ENCODE measurements around the gene CPVL. TPM values are rescaled to one million over a fixed set of nuclear protein-coding genes. Genes with fewer than 3 reads are reported as not detected.

Gene CPVL
- total and polyA plus RNA-seq, 2 donors (not counting 1 experiment from before 2014, with no cell fraction given) = 2.6 TPM; not detected in 1

DNA sequence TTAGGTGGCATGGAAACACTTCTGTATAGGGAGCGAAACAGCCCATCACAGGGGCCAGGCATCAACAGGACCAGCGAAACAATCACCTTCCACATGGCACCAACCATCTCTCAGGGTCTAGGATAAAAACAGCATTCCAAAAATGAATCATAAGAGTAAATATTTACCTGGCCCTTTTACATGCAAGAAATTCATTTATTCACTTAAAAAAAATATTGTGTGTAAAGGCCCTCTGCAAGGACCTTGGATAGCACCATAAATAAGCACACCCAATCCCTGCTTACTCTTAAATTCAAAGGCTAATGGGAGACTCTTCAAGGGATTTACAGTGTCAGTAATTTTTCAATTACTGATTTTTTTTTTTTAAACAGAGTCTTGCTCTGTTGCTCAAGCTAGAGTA, 25.4 kb downstream of the CPVL start:
- no peak overlapping the region for H3K27ac Mint-ChIP-seq
- H3K4me3 Mint-ChIP-seq = no peak overlapping the region
- H3K4me1 ChIP-seq (ENCODE audit: control insufficient read depth in 2 of 2, insufficient read depth in 2 of 2, low read length in 2 of 2) = no peaks in the 10 kb centered on the region
- POLR2A ChIA-PET = no interaction called here
- no peak for ATAC-seq (ENCODE audit: low read depth)
- no peaks in the 10 kb centered on the region for H4K20me1 ChIP-seq (ENCODE audit: control insufficient read depth, insufficient read depth, low read length, poor library complexity, severe bottlenecking)
- H3K4me3 ChIP-seq (ENCODE audit: control extremely low read depth in 1 of 5, extremely low read depth in 1 of 5, insufficient read depth in 1 of 5, low read depth in 2 of 5, low read length in 4 of 5) = no peak overlapping the region
- no peaks in the 10 kb centered on the region for H3K27me3 ChIP-seq (replicated peaks in 1 of 4; ENCODE audit: control extremely low read depth in 1 of 4, control insufficient read depth in 3 of 4, insufficient read depth in 4 of 4, low read length in 3 of 4)
- no CpG with 5 or more reads among the region's 2 CpGs for WGBS (ENCODE audit: insufficient coverage)
- intact Hi-C loops (cut with micrococcal nuclease) = no loop called here
- peaks cover 12% of the 10 kb centered on the region for H3K27me3 Mint-ChIP-seq
- H3K27ac ChIP-seq (ENCODE audit: low read length in 2 of 2) = no peak overlapping the region
- H3K9me3 ChIP-seq (ENCODE audit: control extremely low read depth in 1 of 3, control insufficient read depth in 2 of 3, insufficient read depth in 1 of 3, low read length in 2 of 3) = no peaks in the 10 kb centered on the region
- H2AFZ ChIP-seq (ENCODE audit: insufficient read depth, low read depth, low read length, poor library complexity, severe bottlenecking) = no peak overlapping the region
- DNase-seq = no peak
- no peaks in the 10 kb centered on the region for H3K36me3 ChIP-seq (replicated peaks in 1 of 2; ENCODE audit: control extremely low read depth in 1 of 2, control insufficient read depth in 1 of 2, extremely low read depth in 1 of 2, insufficient read depth in 2 of 2, low read length in 1 of 2)
- H3K4me1 Mint-ChIP-seq = no peaks in the 10 kb centered on the region
- no peaks in the 10 kb centered on the region for H3K79me2 ChIP-seq (ENCODE audit: control insufficient read depth, insufficient read depth, low read length)
- H3K9ac ChIP-seq (ENCODE audit: low read length) = no peak overlapping the region
- no peaks in the 10 kb centered on the region for H3K9me3 Mint-ChIP-seq (ENCODE audit: insufficient read depth)
- CTCF ChIA-PET = no interaction called here
- no peak overlapping the region for H3K4me2 ChIP-seq (replicated peaks; ENCODE audit: low read depth, low read length, poor library complexity, severe bottlenecking)
- TF ChIP-seq EZH2 (IDR thresholded peaks at IDR 0.05; ENCODE audit: borderline replicate concordance, insufficient read depth, low read depth, low read length, poor library complexity, severe bottlenecking) = no peak
- TF ChIP-seq, protein P1, sequence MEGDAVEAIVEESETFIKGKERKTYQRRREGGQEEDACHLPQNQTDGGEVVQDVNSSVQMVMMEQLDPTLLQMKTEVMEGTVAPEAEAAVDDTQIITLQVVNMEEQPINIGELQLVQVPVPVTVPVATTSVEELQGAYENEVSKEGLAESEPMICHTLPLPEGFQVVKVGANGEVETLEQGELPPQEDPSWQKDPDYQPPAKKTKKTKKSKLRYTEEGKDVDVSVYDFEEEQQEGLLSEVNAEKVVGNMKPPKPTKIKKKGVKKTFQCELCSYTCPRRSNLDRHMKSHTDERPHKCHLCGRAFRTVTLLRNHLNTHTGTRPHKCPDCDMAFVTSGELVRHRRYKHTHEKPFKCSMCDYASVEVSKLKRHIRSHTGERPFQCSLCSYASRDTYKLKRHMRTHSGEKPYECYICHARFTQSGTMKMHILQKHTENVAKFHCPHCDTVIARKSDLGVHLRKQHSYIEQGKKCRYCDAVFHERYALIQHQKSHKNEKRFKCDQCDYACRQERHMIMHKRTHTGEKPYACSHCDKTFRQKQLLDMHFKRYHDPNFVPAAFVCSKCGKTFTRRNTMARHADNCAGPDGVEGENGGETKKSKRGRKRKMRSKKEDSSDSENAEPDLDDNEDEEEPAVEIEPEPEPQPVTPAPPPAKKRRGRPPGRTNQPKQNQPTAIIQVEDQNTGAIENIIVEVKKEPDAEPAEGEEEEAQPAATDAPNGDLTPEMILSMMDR (IDR thresholded peaks at IDR 0.05) = no peak

DNA sequence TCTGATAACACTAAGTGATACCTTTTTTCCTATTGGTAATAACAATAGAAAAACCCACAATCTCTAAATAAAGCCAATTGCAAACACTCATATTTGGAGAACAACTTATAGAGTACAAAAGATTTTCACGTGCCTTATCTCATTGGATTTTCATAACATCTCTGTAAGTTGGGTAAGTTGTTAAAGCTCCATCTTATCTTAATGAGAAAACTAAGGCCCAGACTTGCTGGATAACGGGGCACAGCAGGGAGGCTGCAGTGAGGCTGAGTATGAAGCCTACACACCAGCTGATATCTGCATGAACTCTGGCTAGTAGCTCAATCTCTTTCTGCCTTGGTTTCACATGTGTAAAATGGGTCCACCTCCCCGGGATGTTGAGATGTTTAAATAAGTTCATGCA, 26.8 kb downstream of the CPVL start:
- H3K27me3 Mint-ChIP-seq = peaks cover 18% of the 10 kb centered on the region
- H4K20me1 ChIP-seq (ENCODE audit: control insufficient read depth, insufficient read depth, low read length, poor library complexity, severe bottlenecking) = no peaks in the 10 kb centered on the region
- ChIA-PET POLR2A (no interaction called here), CTCF (interaction anchor here (1.0 to 1.4 kb wide), 2 partner anchors 13 to 15 kb away, joined by 3 read pairs; no protein-coding TSS in a partner anchor)
- DNase-seq = no peak
- no peaks in the 10 kb centered on the region for H3K27me3 ChIP-seq (replicated peaks in 1 of 4; ENCODE audit: control extremely low read depth in 1 of 4, control insufficient read depth in 3 of 4, insufficient read depth in 4 of 4, low read length in 3 of 4)
- H3K36me3 ChIP-seq (replicated peaks in 1 of 2; ENCODE audit: control extremely low read depth in 1 of 2, control insufficient read depth in 1 of 2, extremely low read depth in 1 of 2, insufficient read depth in 2 of 2, low read length in 1 of 2) = no peaks in the 10 kb centered on the region
- no peaks in the 10 kb centered on the region for H3K4me1 ChIP-seq (ENCODE audit: control insufficient read depth in 2 of 2, insufficient read depth in 2 of 2, low read length in 2 of 2)
- intact Hi-C loops (cut with micrococcal nuclease) = no loop called here
- WGBS (ENCODE audit: insufficient coverage) = 100% methylated on average over 1 of the region's 3 CpGs
- no peak for ATAC-seq (ENCODE audit: low read depth)
- no peak overlapping the region for H3K4me2 ChIP-seq (replicated peaks; ENCODE audit: low read depth, low read length, poor library complexity, severe bottlenecking)
- no peaks in the 10 kb centered on the region for H3K79me2 ChIP-seq (ENCODE audit: control insufficient read depth, insufficient read depth, low read length)
- no peak overlapping the region for H3K9ac ChIP-seq (ENCODE audit: low read length)
- no peak overlapping the region for H3K27ac Mint-ChIP-seq
- H3K4me3 Mint-ChIP-seq = no peak overlapping the region
- no peaks in the 10 kb centered on the region for H3K9me3 ChIP-seq (ENCODE audit: control extremely low read depth in 1 of 3, control insufficient read depth in 2 of 3, insufficient read depth in 1 of 3, low read length in 2 of 3)
- H3K4me1 Mint-ChIP-seq = no peaks in the 10 kb centered on the region
- no peak overlapping the region for H3K27ac ChIP-seq (ENCODE audit: low read length in 2 of 2)
- H2AFZ ChIP-seq (ENCODE audit: insufficient read depth, low read depth, low read length, poor library complexity, severe bottlenecking) = no peak overlapping the region
- no peaks in the 10 kb centered on the region for H3K9me3 Mint-ChIP-seq (ENCODE audit: insufficient read depth)
- H3K4me3 ChIP-seq (ENCODE audit: control extremely low read depth in 1 of 5, extremely low read depth in 1 of 5, insufficient read depth in 1 of 5, low read depth in 2 of 5, low read length in 4 of 5) = no peak overlapping the region
- TF ChIP-seq, protein P1 (IDR thresholded peaks at IDR 0.05) = no peak
- TF ChIP-seq EZH2 (IDR thresholded peaks at IDR 0.05; ENCODE audit: borderline replicate concordance, insufficient read depth, low read depth, low read length, poor library complexity, severe bottlenecking) = no peak

Data from B cell (primary cell).